ENCODE data around the gene RHBDL2. TPM values are rescaled to one million over a fixed set of nuclear protein-coding genes. Genes with fewer than 3 reads are reported as not detected.

Gene RHBDL2
- total and polyA plus RNA-seq, 10 of the 15 experiments (the other 5 are each of a cell fraction or from before 2014, with no cell fraction given): 0.05 TPM; not detected in 9

DNA sequence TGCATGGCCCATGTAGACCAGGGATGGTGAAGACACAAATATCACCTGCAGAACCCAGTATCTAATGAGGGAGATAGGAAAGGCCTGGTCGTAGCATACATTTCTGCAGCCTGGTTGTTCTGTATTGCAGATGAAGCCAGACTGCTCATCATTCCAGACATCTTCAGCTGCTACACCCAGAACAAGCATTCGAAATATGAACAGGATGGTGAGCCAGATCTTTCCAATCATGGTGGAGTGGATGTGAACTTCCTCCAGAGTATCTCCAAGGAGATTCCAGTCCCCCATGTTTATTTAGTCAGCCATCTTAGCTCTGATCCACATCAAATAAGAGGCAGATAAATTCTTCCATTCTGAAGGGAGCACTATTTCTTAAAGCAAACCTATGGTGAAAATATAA is 65.8 kb downstream of the RHBDL2 start:
- no peak for FAIRE-seq
- intact Hi-C loops (cut with micrococcal nuclease; ENCODE audit: unreplicated experiment): no loop called here
- H3K9ac ChIP-seq (ENCODE audit: control insufficient read depth, insufficient read depth, low read length): no peak overlapping the region
- no peaks in the 10 kb centered on the region for H4K20me1 ChIP-seq (ENCODE audit: control insufficient read depth, insufficient read depth)
- H3K79me2 ChIP-seq (ENCODE audit: control insufficient read depth, insufficient read depth, low read length): peaks cover 23% of the 10 kb centered on the region
- no peak overlapping the region for H3K4me2 ChIP-seq (ENCODE audit: control insufficient read depth, insufficient read depth)
- POLR2A ChIA-PET: interaction anchor here (0.5 to 1.0 kb wide), 2 partner anchors 19 to 22 kb away, joined by 3 to 5 read pairs; no protein-coding TSS in a partner anchor
- no peak for TF ChIP-seq JUND (IDR thresholded peaks at IDR 0.05; ENCODE audit: low read depth, low read length)
- TF ChIP-seq, protein P1, sequence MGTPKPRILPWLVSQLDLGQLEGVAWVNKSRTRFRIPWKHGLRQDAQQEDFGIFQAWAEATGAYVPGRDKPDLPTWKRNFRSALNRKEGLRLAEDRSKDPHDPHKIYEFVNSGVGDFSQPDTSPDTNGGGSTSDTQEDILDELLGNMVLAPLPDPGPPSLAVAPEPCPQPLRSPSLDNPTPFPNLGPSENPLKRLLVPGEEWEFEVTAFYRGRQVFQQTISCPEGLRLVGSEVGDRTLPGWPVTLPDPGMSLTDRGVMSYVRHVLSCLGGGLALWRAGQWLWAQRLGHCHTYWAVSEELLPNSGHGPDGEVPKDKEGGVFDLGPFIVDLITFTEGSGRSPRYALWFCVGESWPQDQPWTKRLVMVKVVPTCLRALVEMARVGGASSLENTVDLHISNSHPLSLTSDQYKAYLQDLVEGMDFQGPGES (IDR thresholded peaks at IDR 0.05): no peak
- TF ChIP-seq TCF7 (IDR thresholded peaks at IDR 0.05; ENCODE audit: borderline replicate concordance): no peak
- TF ChIP-seq GATAD2B (conservative IDR thresholded peaks at IDR 0.05; ENCODE audit: low read depth): no peak
- no peak for TF ChIP-seq DPF2 (IDR thresholded peaks at IDR 0.05)
- no peak for TF ChIP-seq RFX5 (IDR thresholded peaks at IDR 0.05; ENCODE audit: low read depth, low read length)
- TF ChIP-seq, protein P2, sequence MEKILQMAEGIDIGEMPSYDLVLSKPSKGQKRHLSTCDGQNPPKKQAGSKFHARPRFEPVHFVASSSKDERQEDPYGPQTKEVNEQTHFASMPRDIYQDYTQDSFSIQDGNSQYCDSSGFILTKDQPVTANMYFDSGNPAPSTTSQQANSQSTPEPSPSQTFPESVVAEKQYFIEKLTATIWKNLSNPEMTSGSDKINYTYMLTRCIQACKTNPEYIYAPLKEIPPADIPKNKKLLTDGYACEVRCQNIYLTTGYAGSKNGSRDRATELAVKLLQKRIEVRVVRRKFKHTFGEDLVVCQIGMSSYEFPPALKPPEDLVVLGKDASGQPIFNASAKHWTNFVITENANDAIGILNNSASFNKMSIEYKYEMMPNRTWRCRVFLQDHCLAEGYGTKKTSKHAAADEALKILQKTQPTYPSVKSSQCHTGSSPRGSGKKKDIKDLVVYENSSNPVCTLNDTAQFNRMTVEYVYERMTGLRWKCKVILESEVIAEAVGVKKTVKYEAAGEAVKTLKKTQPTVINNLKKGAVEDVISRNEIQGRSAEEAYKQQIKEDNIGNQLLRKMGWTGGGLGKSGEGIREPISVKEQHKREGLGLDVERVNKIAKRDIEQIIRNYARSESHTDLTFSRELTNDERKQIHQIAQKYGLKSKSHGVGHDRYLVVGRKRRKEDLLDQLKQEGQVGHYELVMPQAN (conservative IDR thresholded peaks at IDR 0.05): no peak
- no peak for TF ChIP-seq ATF7 (IDR thresholded peaks at IDR 0.05; ENCODE audit: low read depth)
- TF ChIP-seq EED (IDR thresholded peaks at IDR 0.05; ENCODE audit: low read depth): no peak
- TF ChIP-seq IRF4 (IDR thresholded peaks at IDR 0.05; ENCODE audit: low read depth, low read length): no peak
- no peak for TF ChIP-seq TAF1 (IDR thresholded peaks at IDR 0.05; ENCODE audit: borderline replicate concordance, low read depth, low read length)
- no peak for TF ChIP-seq FOXM1 (IDR thresholded peaks at IDR 0.05; ENCODE audit: low read depth, low read length)
- TF ChIP-seq TCF12 (IDR thresholded peaks at IDR 0.05; ENCODE audit: low read depth, low read length): no peak
- TF ChIP-seq PAX5 (IDR thresholded peaks at IDR 0.05; ENCODE audit: borderline replicate concordance, low read depth, low read length): no peak
- no peak for TF ChIP-seq SMARCA5 (IDR thresholded peaks at IDR 0.05)
- no peak for TF ChIP-seq CHD2 (IDR thresholded peaks at IDR 0.05; ENCODE audit: borderline replicate concordance, low read depth, low read length)
- no peak for TF ChIP-seq ESRRA (IDR thresholded peaks at IDR 0.05; ENCODE audit: low read length)
- SMC1A ChIA-PET (ENCODE audit: uncharacterized antibody, unreplicated experiment): interaction anchor here (1.0 kb wide), 1 partner anchor 12 kb away, joined by 4 read pairs; no protein-coding TSS in a partner anchor
- no peaks in the 10 kb centered on the region for H3K9me3 ChIP-seq (replicated peaks; ENCODE audit: control insufficient read depth, insufficient read depth, low read length)
- no peak overlapping the region for H3K4me3 ChIP-seq
- DNase-seq (ENCODE audit: low read depth, low spot score): no peak
- no TSS peak for BruUV-seq (replicated peaks)
- WGBS (ENCODE audit: insufficient coverage, insufficient replicate concordance, low lambda C conversion rate, missing lambda C conversion rate): 24% methylated on average over 2 of the region's 2 CpGs
- CTCF ChIA-PET: no interaction called here
- H2AFZ ChIP-seq (ENCODE audit: control insufficient read depth, low read depth, low read length): no peak overlapping the region
- in situ Hi-C loops (cut with MboI): no loop called here
- no peaks in the 10 kb centered on the region for H3K27me3 ChIP-seq (replicated peaks in 1 of 2; ENCODE audit: control insufficient read depth in 2 of 2, insufficient read depth in 2 of 2, low read length in 1 of 2)
- H3K4me1 ChIP-seq (ENCODE audit: control insufficient read depth, insufficient read depth, low read length): peaks cover 17% of the 10 kb centered on the region
- H3K27ac ChIP-seq (ENCODE audit: control insufficient read depth, insufficient read depth): no peak overlapping the region
- ATAC-seq: no peak
- H3K36me3 ChIP-seq (ENCODE audit: control insufficient read depth in 2 of 2, insufficient read depth in 2 of 2, low read length in 1 of 2): no peaks in the 10 kb centered on the region
- RAD21 ChIA-PET (ENCODE audit: unreplicated experiment): no interaction called here
